CD14-positive monocyte (primary cell): Measurements from ENCODE around the gene R3HDM2. TPM values are rescaled to one million over a fixed set of nuclear protein-coding genes. Genes with fewer than 3 reads are reported as not detected.

Source experiments
- DNase-seq, 3 donors: peaks; one replicate each; pipeline ENCODE4 v3.0.0-alpha.2; 2011 to 2022
- H2AFZ ChIP-seq: 2 replicates; pipeline ENCODE4 v1.6.0; 2012; ENCODE audit warnings: mild to moderate bottlenecking, low read depth, low read length, inconsistent platforms; ENCODE audit not compliant: insufficient read depth, poor library complexity, severe bottlenecking
- H3K27ac ChIP-seq, 2 donors: 1 replicate in 1 of 2; 2 replicates in 1 of 2; pipeline ENCODE4 v1.5.1; 2012 to 2013; ENCODE audit warnings: low read length in 2 of 2, control low read depth in 1 of 2, inconsistent platforms in 1 of 2, low read depth in 1 of 2, mild to moderate bottlenecking in 1 of 2
- H3K27me3 ChIP-seq, 2 donors: one replicate each; pipeline versions ENCODE4 v1.6.0 to v1.6.1; 2011 to 2013; ENCODE audit warnings: low read length in 2 of 2; ENCODE audit not compliant: control insufficient read depth in 2 of 2, insufficient read depth in 2 of 2
- H3K36me3 ChIP-seq, 2 donors: replicated peaks in 1 of 2; 1 replicate in 1 of 2; 2 replicates in 1 of 2; pipeline versions ENCODE4 v1.5.1 to v1.6.1; 2012 to 2013; ENCODE audit warnings: low read length in 2 of 2, control low read depth in 1 of 2, inconsistent platforms in 1 of 2, mild to moderate bottlenecking in 1 of 2; ENCODE audit not compliant: insufficient read depth in 2 of 2, control insufficient read depth in 1 of 2
- H3K4me1 ChIP-seq, 2 donors: 1 replicate in 1 of 2; 2 replicates in 1 of 2; pipeline versions ENCODE4 v1.5.1 to v1.6.1; 2012 to 2013; ENCODE audit warnings: low read length in 2 of 2, control low read depth in 1 of 2, inconsistent platforms in 1 of 2, mild to moderate bottlenecking in 1 of 2, moderate library complexity in 1 of 2; ENCODE audit not compliant: insufficient read depth in 2 of 2, control insufficient read depth in 1 of 2
- H3K4me2 ChIP-seq: replicated peaks from 2 replicates; pipeline ENCODE3; 2012; ENCODE audit warnings: low read length, moderate library complexity, mild to moderate bottlenecking; ENCODE audit not compliant: poor library complexity, severe bottlenecking; ENCODE audit errors: extremely low read depth
- H3K4me3 ChIP-seq, 3 experiments: fragments of 200-600 bp in 1 of 3; sonication (generic) in 1 of 3; replicated peaks in 1 of 3; 1 replicate in 2 of 3; 2 replicates in 1 of 3; pipeline ENCODE4 v1.5.1; 2011 to 2013; ENCODE audit warnings: low read length in 3 of 3, mild to moderate bottlenecking in 3 of 3, control low read depth in 2 of 3, low read depth in 2 of 3, inconsistent platforms in 1 of 3, moderate library complexity in 1 of 3
- H3K79me2 ChIP-seq: 2 replicates; pipeline ENCODE4 v1.6.0; 2012; ENCODE audit warnings: mild to moderate bottlenecking, control low read depth, inconsistent platforms, low read length, moderate library complexity; ENCODE audit not compliant: insufficient read depth
- H3K9ac ChIP-seq: 2 replicates; pipeline ENCODE4 v1.6.0; 2017; ENCODE audit warnings: low read length, mild to moderate bottlenecking; ENCODE audit not compliant: insufficient read depth, poor library complexity, severe bottlenecking
- H3K9me3 ChIP-seq, 2 donors: replicated peaks in 1 of 2; 1 replicate in 1 of 2; 2 replicates in 1 of 2; pipeline versions ENCODE4 v1.5.1 to v1.6.1; 2012 to 2013; ENCODE audit warnings: low read length in 2 of 2, control low read depth in 1 of 2; ENCODE audit not compliant: control insufficient read depth in 1 of 2, insufficient read depth in 1 of 2
- H4K20me1 ChIP-seq: 2 replicates; pipeline ENCODE4 v1.6.0; 2012; ENCODE audit warnings: mild to moderate bottlenecking, low read length, control low read depth, moderate library complexity; ENCODE audit not compliant: insufficient read depth
- H3K27ac Mint-ChIP-seq, 7 donors: one replicate each; pipeline ENCODE4 v1.8.0; 2020; ENCODE audit warnings: mild to moderate bottlenecking in 7 of 7, mixed read lengths in 7 of 7, moderate library complexity in 6 of 7, inconsistent platforms in 2 of 7
- H3K27me3 Mint-ChIP-seq, 3 donors: one replicate each; pipeline ENCODE4 v1.8.0; 2021 to 2022; ENCODE audit warnings: low read depth in 3 of 3, mild to moderate bottlenecking in 3 of 3, mixed read lengths in 3 of 3, moderate library complexity in 3 of 3, inconsistent platforms in 1 of 3
- H3K36me3 Mint-ChIP-seq, 2 donors: one replicate each; pipeline ENCODE4 v1.8.0; 2020; ENCODE audit warnings: mixed read lengths in 2 of 2, inconsistent platforms in 1 of 2, mild to moderate bottlenecking in 1 of 2
- H3K4me1 Mint-ChIP-seq: one replicate; pipeline ENCODE4 v1.8.0; 2020; ENCODE audit warnings: mild to moderate bottlenecking, mixed read lengths
- H3K4me3 Mint-ChIP-seq, 2 donors: one replicate each; pipeline ENCODE4 v1.8.0; 2020; ENCODE audit warnings: mild to moderate bottlenecking in 2 of 2, mixed read lengths in 2 of 2, moderate library complexity in 1 of 2
- H3K9me3 Mint-ChIP-seq, 7 donors: one replicate each; pipeline ENCODE4 v1.8.0; 2020 to 2022; ENCODE audit warnings: mixed read lengths in 7 of 7, mild to moderate bottlenecking in 6 of 7, moderate library complexity in 6 of 7, inconsistent platforms in 2 of 7
- WGBS: methylation state at CpG from one replicate; pipeline ENCODE4 v1.1.5; 2013; ENCODE audit warnings: missing lambda C conversion rate; ENCODE audit not compliant: insufficient coverage; 5-methylcytosine and 5-hydroxymethylcytosine counted together
- intact Hi-C, 2 donors: fragments of 100-400 bp; cut with micrococcal nuclease; formaldehyde crosslinking; loops; one replicate each; pipeline versions ENCODE4 v1.15.0 to v1.15.1; 2023
- polyA plus RNA-seq, 3 donors: library from polyadenylated mRNA; depleted of rRNA in 1 of 3; unstranded in 2 of 3; stranded (reverse) in 1 of 3; fragments of 300-500 nt in 2 of 3; fragments of >200 nt in 1 of 3; fragmentation: Illumina TruSeq in 2 of 3; gene quantifications; 1 replicate in 2 of 3; 2 replicates in 1 of 3; pipeline ENCODE4 v1.2.3, GENCODE V29; 2012 to 2021
- small RNA-seq: library from RNA; depleted of rRNA; stranded (forward); fragments of <200 nt; gene quantifications from one replicate; pipeline ENCODE3, GENCODE V24; 2012; ENCODE audit warnings: low read depth; ENCODE audit not compliant: insufficient read length
- TF ChIP-seq, protein P1 (sequence below): fragments of 200-600 bp; IDR thresholded peaks from one replicate; pipeline ENCODE4 v1.8.0; 2022; ENCODE audit warnings: antibody characterized with exemption, mild to moderate bottlenecking

Gene R3HDM2
- polyA plus RNA-seq, 3 donors, result 4.2 to 69.4 (median 7.3) TPM

GRCh38 chr12:57204454-57204853 is 226.4 kb downstream of the R3HDM2 start:
- H3K27ac Mint-ChIP-seq, result no peak overlapping the region
- TF ChIP-seq, protein P1, sequence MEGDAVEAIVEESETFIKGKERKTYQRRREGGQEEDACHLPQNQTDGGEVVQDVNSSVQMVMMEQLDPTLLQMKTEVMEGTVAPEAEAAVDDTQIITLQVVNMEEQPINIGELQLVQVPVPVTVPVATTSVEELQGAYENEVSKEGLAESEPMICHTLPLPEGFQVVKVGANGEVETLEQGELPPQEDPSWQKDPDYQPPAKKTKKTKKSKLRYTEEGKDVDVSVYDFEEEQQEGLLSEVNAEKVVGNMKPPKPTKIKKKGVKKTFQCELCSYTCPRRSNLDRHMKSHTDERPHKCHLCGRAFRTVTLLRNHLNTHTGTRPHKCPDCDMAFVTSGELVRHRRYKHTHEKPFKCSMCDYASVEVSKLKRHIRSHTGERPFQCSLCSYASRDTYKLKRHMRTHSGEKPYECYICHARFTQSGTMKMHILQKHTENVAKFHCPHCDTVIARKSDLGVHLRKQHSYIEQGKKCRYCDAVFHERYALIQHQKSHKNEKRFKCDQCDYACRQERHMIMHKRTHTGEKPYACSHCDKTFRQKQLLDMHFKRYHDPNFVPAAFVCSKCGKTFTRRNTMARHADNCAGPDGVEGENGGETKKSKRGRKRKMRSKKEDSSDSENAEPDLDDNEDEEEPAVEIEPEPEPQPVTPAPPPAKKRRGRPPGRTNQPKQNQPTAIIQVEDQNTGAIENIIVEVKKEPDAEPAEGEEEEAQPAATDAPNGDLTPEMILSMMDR, result no peak

GRCh38 chr12:57203791-57204190 is 227.1 kb downstream of the R3HDM2 start:
- H3K4me1 ChIP-seq, result no peaks in the 10 kb centered on the region
- TF ChIP-seq, protein P1, result no peak
- no peaks in the 10 kb centered on the region for H3K4me1 Mint-ChIP-seq
- no peak overlapping the region for H3K4me3 ChIP-seq
- peaks cover 0 to 3% (median 0%) of the 10 kb centered on the region in 7 donors for H3K9me3 Mint-ChIP-seq
- H3K27me3 ChIP-seq, result no peaks in the 10 kb centered on the region
- no peaks in the 10 kb centered on the region for H3K79me2 ChIP-seq
- no peak overlapping the region for H3K4me2 ChIP-seq
- H3K27ac ChIP-seq, result no peak overlapping the region
- peaks cover 96 to 97% of the 10 kb centered on the region in 2 donors for H3K36me3 ChIP-seq
- peaks cover 96% of the 10 kb centered on the region for H4K20me1 ChIP-seq
- WGBS, result 94% methylated on average over 6 of the region's 11 CpGs
- peaks cover 0 to 6% (median 3%) of the 10 kb centered on the region in 3 donors for H3K27me3 Mint-ChIP-seq
- no peaks in the 10 kb centered on the region for H3K9me3 ChIP-seq
- intact Hi-C loops, result no loop called here
- no peak overlapping the region for H3K27ac Mint-ChIP-seq
- no peak overlapping the region for H3K4me3 Mint-ChIP-seq
- H3K36me3 Mint-ChIP-seq, result peaks cover 93 to 98% of the 10 kb centered on the region in 2 donors
- H2AFZ ChIP-seq, result no peak overlapping the region
- no peak for DNase-seq
- H3K9ac ChIP-seq, result no peak overlapping the region

More at GRCh38 chr12:57204454-57204853, 226.4 kb downstream of the R3HDM2 start:
- Mint-ChIP-seq H3K4me1 (no peaks in the 10 kb centered on the region), H3K4me3 (no peak overlapping the region), H3K36me3 (peaks cover 93 to 98% of the 10 kb centered on the region in 2 donors), H3K9me3 (peaks cover 0 to 6% (median 0%) of the 10 kb centered on the region in 7 donors), H3K27me3 (peaks cover 0 to 6% (median 3%) of the 10 kb centered on the region in 3 donors)
- DNase-seq, result no peak
- H4K20me1 ChIP-seq, result peaks cover 96% of the 10 kb centered on the region
- peaks cover 96 to 97% of the 10 kb centered on the region in 2 donors for H3K36me3 ChIP-seq
- H2AFZ ChIP-seq, result no peak overlapping the region
- H3K27me3 ChIP-seq, result no peaks in the 10 kb centered on the region
- H3K4me1 ChIP-seq, result no peaks in the 10 kb centered on the region
- H3K27ac ChIP-seq, result no peak overlapping the region
- intact Hi-C loops, result no loop called here
- no peak overlapping the region for H3K9ac ChIP-seq
- no peak overlapping the region for H3K4me3 ChIP-seq
- H3K4me2 ChIP-seq, result no peak overlapping the region
- H3K9me3 ChIP-seq, result no peaks in the 10 kb centered on the region
- H3K79me2 ChIP-seq, result no peaks in the 10 kb centered on the region
- 98% methylated on average over 19 of the region's 19 CpGs for WGBS

Small RNA genes within 50 kb of the gene (small RNA-seq; reads per million reads assigned to genes)
- gene RNU6-879P, result not detected

Other genes with a start within 250 kb of the R3HDM2 start
- not detected for gene NXPH4, start 214.2 kb downstream of the R3HDM2 start, polyA plus RNA-seq
- gene SHMT2, start 201.3 kb downstream of the R3HDM2 start, polyA plus RNA-seq, result 10 to 100 TPM; 36.8 to 52.0 (median 39.8) TPM
- 10 to 100 TPM in 1 of 3 donors, 1 to 10 TPM in 2; 7.0 to 32.1 (median 9.1) TPM for gene STAC3, start 179.9 kb downstream of the R3HDM2 start, polyA plus RNA-seq
- gene INHBC, start 3.7 kb upstream of the R3HDM2 start, polyA plus RNA-seq, result not detected
- not detected for gene INHBE, start 24.3 kb upstream of the R3HDM2 start, polyA plus RNA-seq
- gene GLI1, start 28.7 kb upstream of the R3HDM2 start, polyA plus RNA-seq, result under 1 TPM in 1 of 3 donors, not detected in 2; 0.05 TPM
- gene ARHGAP9, start 48.8 kb upstream of the R3HDM2 start, polyA plus RNA-seq, result 100 to 1,000 TPM; 211 to 581 (median 213) TPM
- gene MARS1, start 57.0 kb upstream of the R3HDM2 start, polyA plus RNA-seq, result 100 to 1,000 TPM in 1 of 3 donors, 10 to 100 TPM in 2; 63.5 to 164 (median 79.8) TPM
- 100 to 1,000 TPM in 1 of 3 donors, 1 to 10 TPM in 2; 9.3 to 163 (median 9.4) TPM for gene DDIT3, start 89.5 kb upstream of the R3HDM2 start, polyA plus RNA-seq
- gene MBD6, start 91.8 kb upstream of the R3HDM2 start, polyA plus RNA-seq, result 10 to 100 TPM in 1 of 3 donors, 1 to 10 TPM in 2; 2.4 to 47.7 (median 2.6) TPM
- 10 to 100 TPM; 72.8 to 94.5 (median 82.2) TPM for gene DCTN2, start 116.1 kb upstream of the R3HDM2 start, polyA plus RNA-seq
- under 1 TPM in 1 of 3 donors, not detected in 2; 0.01 TPM for gene KIF5A, start 119.0 kb upstream of the R3HDM2 start, polyA plus RNA-seq
- gene PIP4K2C, start 160.1 kb upstream of the R3HDM2 start, polyA plus RNA-seq, result 10 to 100 TPM; 12.3 to 18.6 (median 16.9) TPM
- 1 to 10 TPM in 1 of 3 donors, under 1 TPM in 1, not detected in 1; 0.08 to 1.3 TPM for gene DTX3, start 173.8 kb upstream of the R3HDM2 start, polyA plus RNA-seq
- gene ARHGEF25, start 180.4 kb upstream of the R3HDM2 start, polyA plus RNA-seq, result not detected
- gene B4GALNT1, start 202.2 kb upstream of the R3HDM2 start, polyA plus RNA-seq, result not detected